ENCODE measurements around the gene ANKRD39. TPM values are rescaled to one million over a fixed set of nuclear protein-coding genes. Genes with fewer than 3 reads are reported as not detected.

ANKRD39 gene
- total and polyA plus RNA-seq, 4 donors, result 7.4 to 16.9 (median 15.6) TPM

DNA sequence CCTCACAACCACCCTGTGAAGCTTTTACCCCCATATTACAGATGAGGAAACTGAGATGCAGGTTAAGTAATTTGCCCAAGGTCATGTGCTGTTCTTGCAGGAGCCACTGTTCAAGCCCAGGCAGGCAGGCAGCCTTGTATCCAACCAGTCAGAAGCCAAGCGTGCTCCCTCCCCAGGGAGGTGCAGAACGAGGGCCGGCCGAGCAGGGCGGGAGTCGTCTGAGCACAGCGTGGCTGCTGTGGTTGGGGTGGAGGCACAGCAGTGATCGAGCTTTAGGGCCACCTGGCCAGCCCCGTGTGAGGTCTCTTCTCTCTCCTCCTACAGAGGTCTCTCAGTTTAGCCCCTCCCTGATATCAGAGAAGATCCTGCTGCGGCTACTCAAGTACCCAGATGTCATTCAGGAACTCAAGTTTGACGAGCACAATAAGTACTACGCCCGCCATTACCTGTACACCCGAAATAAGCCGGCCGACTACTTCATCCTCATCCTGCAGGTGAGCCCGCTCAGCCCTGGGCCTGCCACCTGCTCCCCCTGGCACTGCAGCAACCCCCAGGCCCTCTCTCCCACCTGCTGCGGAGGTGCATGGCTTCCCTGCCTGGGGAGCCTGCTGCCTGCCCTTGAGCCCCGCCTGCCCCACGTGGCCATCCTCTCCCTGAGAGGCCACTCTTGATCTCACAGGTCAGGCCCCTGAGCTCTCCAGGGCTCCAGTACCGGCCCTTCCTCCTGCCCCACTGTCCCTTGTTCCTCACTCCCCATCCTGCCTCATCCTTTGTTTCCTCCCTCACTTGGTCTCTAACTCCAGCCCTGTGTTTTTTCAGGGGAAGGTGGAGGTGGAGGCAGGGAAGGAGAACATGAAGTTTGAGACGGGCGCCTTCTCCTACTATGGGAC lies 58.8 kb downstream of the ANKRD39 start:
- whole genome bisulfite sequencing, 2 donors, result 93 to 95% methylated on average over 21 to 23 of the region's 23 CpGs
- H3K9me3 ChIP-seq (ENCODE audit: control insufficient read depth in 4 of 4, insufficient read depth in 3 of 4, low read length in 3 of 4), result no peaks in the 10 kb centered on the region
- DNase-seq (no peak), ATAC-seq (ENCODE audit: insufficient read depth, low FRiP score) (no peak)
- no peaks in the 10 kb centered on the region for H3K27me3 ChIP-seq (ENCODE audit: control insufficient read depth in 3 of 3, insufficient read depth in 3 of 3, low read length in 2 of 3)
- H3K4me1 ChIP-seq (ENCODE audit: control insufficient read depth in 5 of 5, insufficient read depth in 5 of 5, low read length in 5 of 5), result peaks cover 0 to 5% (median 0%) of the 10 kb centered on the region in 5 donors
- no peak overlapping the region for H3K4me3 ChIP-seq
- no peak overlapping the region for H3K9ac ChIP-seq (ENCODE audit: insufficient read depth in 1 of 2, low read length in 2 of 2)
- no peak overlapping the region for H3K27ac ChIP-seq (ENCODE audit: low read depth in 1 of 2, low read length in 1 of 2)
- peaks cover 0 to 19% (median 9%) of the 10 kb centered on the region in 4 donors for H3K36me3 ChIP-seq (ENCODE audit: control insufficient read depth in 4 of 4, insufficient read depth in 4 of 4, low read length in 4 of 4)
- TF ChIP-seq, protein P1, sequence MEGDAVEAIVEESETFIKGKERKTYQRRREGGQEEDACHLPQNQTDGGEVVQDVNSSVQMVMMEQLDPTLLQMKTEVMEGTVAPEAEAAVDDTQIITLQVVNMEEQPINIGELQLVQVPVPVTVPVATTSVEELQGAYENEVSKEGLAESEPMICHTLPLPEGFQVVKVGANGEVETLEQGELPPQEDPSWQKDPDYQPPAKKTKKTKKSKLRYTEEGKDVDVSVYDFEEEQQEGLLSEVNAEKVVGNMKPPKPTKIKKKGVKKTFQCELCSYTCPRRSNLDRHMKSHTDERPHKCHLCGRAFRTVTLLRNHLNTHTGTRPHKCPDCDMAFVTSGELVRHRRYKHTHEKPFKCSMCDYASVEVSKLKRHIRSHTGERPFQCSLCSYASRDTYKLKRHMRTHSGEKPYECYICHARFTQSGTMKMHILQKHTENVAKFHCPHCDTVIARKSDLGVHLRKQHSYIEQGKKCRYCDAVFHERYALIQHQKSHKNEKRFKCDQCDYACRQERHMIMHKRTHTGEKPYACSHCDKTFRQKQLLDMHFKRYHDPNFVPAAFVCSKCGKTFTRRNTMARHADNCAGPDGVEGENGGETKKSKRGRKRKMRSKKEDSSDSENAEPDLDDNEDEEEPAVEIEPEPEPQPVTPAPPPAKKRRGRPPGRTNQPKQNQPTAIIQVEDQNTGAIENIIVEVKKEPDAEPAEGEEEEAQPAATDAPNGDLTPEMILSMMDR (IDR thresholded peaks at IDR 0.05; ENCODE audit: control extremely low read depth, extremely low read depth), result no peak

Small RNAs within 50 kb of the gene (small RNA-seq; reads per million reads assigned to genes)
- not detected for gene MIR3127 (ENCODE audit: low replicate concordance)

Other genes starting within 250 kb of the ANKRD39 start
- 10 to 100 TPM; 49.1 to 91.4 TPM for gene KANSL3, start 219.7 kb downstream of the ANKRD39 start, total RNA-seq
- gene KANSL3, start 219.7 kb downstream of the ANKRD39 start, polyA plus RNA-seq, result 10 to 100 TPM; 16.7 to 18.2 TPM
- under 1 TPM; 0.64 to 0.77 TPM for gene FER1L5, start 215.3 kb downstream of the ANKRD39 start, total RNA-seq
- gene FER1L5, start 215.3 kb downstream of the ANKRD39 start, polyA plus RNA-seq, result under 1 TPM; 0.09 to 0.16 TPM
- gene LMAN2L, start 118.0 kb downstream of the ANKRD39 start, total RNA-seq, result 10 to 100 TPM; 16.7 to 36.3 TPM
- gene LMAN2L, start 118.0 kb downstream of the ANKRD39 start, polyA plus RNA-seq, result 10 to 100 TPM in 1 of 2 donors, 1 to 10 TPM in 1; 8.6 to 16.3 TPM
- 10 to 100 TPM; 17.3 to 19.8 TPM for gene CNNM4, start 97.1 kb downstream of the ANKRD39 start, total RNA-seq
- 1 to 10 TPM; 4.0 to 7.3 TPM for gene CNNM4, start 97.1 kb downstream of the ANKRD39 start, polyA plus RNA-seq
- 10 to 100 TPM; 21.7 to 31.4 TPM for gene CNNM3, start 41.7 kb downstream of the ANKRD39 start, total RNA-seq
- 1 to 10 TPM; 7.2 to 7.6 TPM for gene CNNM3, start 41.7 kb downstream of the ANKRD39 start, polyA plus RNA-seq
- gene ANKRD23, start 14.0 kb downstream of the ANKRD39 start, total RNA-seq, result 1 to 10 TPM; 6.4 to 6.9 TPM
- gene ANKRD23, start 14.0 kb downstream of the ANKRD39 start, polyA plus RNA-seq, result 1 to 10 TPM; 1.5 to 2.4 TPM
- 10 to 100 TPM; 34.7 to 42.0 TPM for gene SEMA4C, start 12.1 kb upstream of the ANKRD39 start, total RNA-seq
- gene SEMA4C, start 12.1 kb upstream of the ANKRD39 start, polyA plus RNA-seq, result 10 to 100 TPM; 18.8 to 23.0 TPM
- 1 to 10 TPM; 1.2 to 1.4 TPM for gene FAM178B, start 128.6 kb upstream of the ANKRD39 start, total RNA-seq
- under 1 TPM; 0.23 to 0.43 TPM for gene FAM178B, start 128.6 kb upstream of the ANKRD39 start, polyA plus RNA-seq
- gene FAHD2B, start 236.9 kb upstream of the ANKRD39 start, total RNA-seq, result 10 to 100 TPM; 12.1 to 14.4 TPM
- gene FAHD2B, start 236.9 kb upstream of the ANKRD39 start, polyA plus RNA-seq, result 1 to 10 TPM; 6.5 to 8.3 TPM

Measured in lung (tissue), 13 donors.